Adrenal gland (tissue), 5 donors: ENCODE measurements around the gene GNAQ.

Experiments used
- CTCF ChIP-seq, 6 experiments: fragments of 450-650 bp in 4 of 6; fragments of 200-600 bp in 2 of 6; sonication (generic) in 1 of 6; IDR thresholded peaks; 1 replicate in 5 of 6; 2 replicates in 1 of 6; pipeline versions ENCODE4 v1.5.1 to v1.8.0; 2016 to 2021; ENCODE audit warnings: antibody characterized with exemption in 6 of 6, mild to moderate bottlenecking in 2 of 6, moderate library complexity in 1 of 6
- POLR2A ChIP-seq, 2 donors: fragments of 450-650 bp; IDR thresholded peaks; one replicate each; pipeline ENCODE4 v1.6.1; 2017; ENCODE audit warnings: antibody characterized with exemption in 2 of 2, mild to moderate bottlenecking in 2 of 2, moderate library complexity in 1 of 2
- donor health status: DM: no; HTN: no; CAD: no.

DNA sequence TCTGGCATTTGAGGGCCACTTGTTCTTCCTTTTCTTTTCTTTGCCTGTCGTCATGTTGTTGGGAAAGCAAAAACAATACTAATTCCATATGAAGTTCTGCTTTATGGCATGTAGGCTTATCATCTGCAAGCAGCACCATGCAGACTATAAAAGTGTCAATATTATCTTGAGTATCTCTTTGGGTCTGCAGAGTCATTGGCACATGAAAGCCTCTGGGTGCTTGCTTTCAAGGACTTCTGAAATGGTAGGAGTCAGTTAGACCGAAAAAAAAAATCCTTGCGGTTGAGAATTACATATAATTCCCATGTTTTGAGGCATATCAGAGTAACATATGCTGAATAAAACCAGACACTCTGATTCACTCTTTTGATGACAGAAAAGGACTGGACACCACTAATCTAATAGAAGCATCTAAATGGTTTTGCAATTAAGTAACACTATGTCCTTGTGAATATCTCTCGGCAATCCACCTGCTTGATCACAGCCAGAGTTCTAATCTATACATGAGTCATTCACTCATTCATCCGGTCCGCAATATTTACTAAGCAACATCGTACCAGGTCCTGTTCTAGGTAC is 44.4 kb downstream of the GNAQ start:
- TF ChIP-seq CTCF (IDR thresholded peaks at IDR 0.05) (no peak), POLR2A (IDR thresholded peaks at IDR 0.05) (no peak)
